HG03280 (cell line): Measurements from ENCODE around the gene POFUT2.
"Not testable (repeated sequence)": the region's sequence is repeated elsewhere in the genome, so short reads cannot be mapped to it uniquely, and the experiment has no call there.

Source experiments
- ATAC-seq: cut with Tn5 transposase; IDR thresholded peaks from one replicate; pipeline ENCODE4 v1.9.1; 2021; ENCODE audit warnings: mild to moderate bottlenecking, moderate library complexity; ENCODE audit not compliant: unreplicated experiment

Gene POFUT2

GRCh38 chr21:45310459-45310858 is 22.8 kb upstream of the POFUT2 start:
- ATAC-seq: no peak

DNA sequence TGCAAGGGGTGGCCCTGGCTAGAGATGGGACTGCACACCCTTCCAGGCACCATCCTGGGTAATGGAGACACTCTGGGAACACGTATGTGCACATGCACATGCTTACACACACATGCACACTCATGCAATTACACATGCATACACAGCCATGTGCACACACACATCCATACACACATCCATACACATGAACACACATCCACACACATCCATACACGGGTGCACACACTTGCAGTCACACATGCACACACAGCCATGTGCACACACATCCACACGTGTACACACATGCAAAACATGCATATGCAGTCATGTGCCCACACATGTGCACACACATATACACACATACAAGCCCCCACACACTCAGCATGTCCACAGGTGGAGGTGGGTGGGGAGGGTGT is 22.3 kb upstream of the POFUT2 start:
- no peak for ATAC-seq

DNA sequence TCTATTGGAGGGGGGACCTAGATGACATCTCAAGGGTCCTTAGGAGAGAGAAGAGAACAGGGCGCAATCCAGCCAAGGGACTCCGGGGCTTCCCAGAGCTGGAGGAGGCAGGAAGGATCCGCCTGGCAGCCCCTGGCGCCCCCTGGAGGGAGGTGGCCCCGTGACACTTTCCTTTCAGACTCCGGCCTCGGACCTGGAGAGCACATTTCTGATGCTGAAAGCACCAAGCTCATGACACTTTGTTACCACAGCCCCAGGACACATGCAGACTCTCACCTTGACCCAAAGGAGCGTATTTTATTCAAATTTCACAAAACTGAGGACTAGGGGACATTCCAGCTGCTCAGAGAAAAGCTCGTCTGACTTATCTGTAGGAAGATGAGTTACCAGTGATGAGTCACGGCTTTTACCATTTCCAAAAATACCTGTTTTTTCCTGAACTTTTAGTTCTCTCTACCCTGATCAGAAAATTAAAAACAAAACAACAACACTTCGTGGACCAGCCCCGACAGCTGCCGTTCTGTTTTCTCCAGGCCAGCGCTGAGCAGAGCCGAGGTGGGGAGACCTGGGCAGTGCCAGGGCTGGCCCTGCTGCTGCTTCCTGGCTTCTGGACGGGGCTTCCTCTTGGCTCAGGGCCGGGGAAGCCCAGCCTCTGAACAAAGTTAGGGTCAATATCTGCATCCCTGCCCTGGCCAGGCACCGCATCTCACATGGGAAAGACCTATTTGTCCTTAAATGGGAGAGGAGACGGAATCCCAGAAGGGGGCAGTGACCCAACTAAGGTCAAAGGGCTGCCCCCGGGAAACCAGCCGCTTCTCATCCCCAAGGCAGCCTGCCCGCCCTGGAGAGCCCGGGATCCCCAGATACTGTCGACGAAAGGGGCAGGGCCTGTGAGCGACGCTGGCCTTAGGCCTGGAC is 21.6 kb upstream of the POFUT2 start:
- no peak for ATAC-seq

DNA sequence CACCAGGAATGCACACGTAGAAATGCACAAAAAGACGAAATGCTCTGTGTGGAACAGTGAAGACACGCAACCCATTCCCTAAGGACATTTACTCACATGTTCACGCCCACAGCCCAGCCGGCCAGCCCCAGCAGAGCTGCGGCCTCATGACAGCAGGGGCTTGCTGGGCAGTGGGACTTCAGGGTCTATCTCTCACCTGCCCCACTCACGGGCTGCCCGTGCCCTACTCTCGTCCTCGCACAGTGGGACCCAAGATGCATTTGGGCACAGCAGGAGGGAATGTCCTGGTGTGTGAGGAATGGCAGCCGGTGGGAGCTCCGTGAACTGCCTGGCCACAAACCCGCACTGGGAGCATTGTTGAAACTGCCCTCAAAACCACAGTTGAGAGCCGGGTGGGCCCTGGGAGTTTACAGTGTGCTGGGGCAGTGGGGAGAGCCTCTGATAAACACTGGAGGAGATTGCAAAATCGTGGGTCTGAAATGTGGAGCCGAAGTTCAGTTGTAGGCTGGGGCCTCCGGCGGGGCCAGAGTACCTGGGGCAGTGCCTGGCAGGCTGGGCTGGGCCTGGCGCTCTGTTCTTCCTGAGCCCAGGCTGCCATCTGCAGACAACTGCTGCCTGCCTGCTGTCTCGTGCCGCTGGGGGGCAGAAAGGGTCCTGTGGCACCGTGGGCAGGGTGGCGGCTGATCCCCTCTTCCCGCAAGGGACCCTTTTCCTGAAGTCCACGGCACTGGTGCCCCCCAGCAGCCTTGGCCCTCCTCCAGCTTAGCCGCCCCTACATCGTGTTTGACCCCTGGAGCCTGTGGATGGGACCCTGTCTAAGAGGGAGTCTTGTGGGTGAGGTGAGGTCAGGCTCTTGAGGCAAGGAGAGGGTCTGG is 20.7 kb upstream of the POFUT2 start:
- ATAC-seq: no peak

GRCh38 chr21:45307597-45308158 is 20.0 kb upstream of the POFUT2 start:
- not testable (repeated sequence) for ATAC-seq

- no peak for ATAC-seq
These were observed 19.3 kb upstream of the POFUT2 start for GRCh38 chr21:45306832-45307571.

DNA sequence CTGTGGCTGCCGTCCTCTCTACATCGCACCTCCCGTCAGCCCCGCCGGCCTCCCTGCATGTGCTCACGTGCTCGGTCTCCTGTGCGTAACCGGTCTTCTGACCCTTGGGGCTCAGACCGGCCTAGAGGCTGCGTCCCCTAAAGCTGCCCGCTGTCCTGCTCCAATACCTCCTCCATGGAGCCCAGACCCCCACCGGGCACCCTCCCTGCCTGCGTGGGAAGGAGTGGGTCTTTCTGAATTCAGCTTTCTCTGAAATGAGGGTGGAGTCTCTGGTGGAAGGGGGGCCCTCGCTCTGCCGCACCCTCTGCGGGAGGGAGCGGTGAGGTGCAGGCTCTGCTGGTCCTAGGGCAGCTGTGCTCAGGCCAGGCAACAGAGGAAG is 18.7 kb upstream of the POFUT2 start:
- no peak for ATAC-seq

DNA sequence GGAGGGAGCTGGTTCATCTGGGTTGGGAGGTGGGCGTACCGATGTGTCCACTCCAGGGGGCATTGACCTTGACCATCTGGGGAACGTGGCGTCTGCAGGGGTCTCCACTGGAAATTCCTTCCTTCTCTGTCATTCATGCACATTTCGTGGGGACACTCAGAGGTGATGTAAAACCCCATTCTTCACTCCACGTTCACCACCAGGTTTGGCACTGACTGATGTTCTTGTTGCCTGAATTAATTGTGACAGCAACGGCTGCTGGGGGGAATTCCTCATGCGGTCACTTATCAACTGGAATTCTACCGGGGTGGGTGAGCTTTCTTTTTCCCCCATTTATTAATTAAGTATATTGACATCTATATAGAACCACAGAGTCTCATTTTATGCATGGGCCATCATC is 18.1 kb upstream of the POFUT2 start:
- no peak for ATAC-seq

- ATAC-seq: no peak
These were observed 17.2 kb upstream of the POFUT2 start for GRCh38 chr21:45304945-45305344.

DNA sequence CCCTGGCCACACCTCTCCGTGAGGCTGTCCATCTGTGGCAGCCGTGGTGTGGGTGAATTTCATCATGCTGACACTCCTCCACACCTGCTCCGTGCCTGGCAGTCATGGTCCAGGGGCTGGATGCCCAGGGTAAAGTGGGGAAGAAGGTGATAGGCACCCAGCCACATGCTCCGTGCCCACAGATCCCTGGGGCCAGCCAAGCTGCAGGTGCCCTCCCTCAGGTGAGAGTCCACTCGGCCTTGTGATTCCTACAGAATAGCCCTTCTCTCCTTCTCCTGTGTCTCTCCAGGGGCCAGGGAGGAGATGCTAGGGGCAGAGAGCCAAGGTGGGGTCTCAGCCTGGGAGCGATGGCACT is 16.8 kb upstream of the POFUT2 start:
- no peak for ATAC-seq

GRCh38 chr21:45303751-45304475 is 16.2 kb upstream of the POFUT2 start:
- ATAC-seq: no peak

DNA sequence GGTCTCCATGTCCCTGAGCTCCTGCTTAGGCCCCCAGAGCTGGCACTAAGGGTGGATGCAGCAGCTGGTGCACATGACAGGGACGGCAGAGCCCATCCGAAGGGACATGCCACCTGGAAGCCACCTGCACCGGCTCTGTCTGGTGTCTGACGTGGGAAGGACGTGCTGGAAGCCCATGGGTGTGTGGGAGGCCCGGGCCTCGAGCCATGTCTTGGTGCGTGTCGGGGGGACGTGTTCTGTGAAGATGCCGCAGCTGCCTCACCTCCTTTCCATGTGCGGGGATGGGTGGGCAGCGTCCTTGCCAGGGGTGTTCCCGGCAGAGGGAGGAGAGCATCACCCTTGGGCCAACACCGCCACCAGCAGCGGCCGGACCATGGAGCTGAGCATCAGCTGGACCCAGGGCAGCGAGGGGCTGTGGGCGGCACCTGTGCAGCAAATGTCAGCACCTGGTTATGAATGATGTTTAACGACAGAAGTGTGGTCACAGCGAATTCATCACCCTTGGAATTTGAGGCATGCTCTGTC is 15.5 kb upstream of the POFUT2 start:
- no peak for ATAC-seq

DNA sequence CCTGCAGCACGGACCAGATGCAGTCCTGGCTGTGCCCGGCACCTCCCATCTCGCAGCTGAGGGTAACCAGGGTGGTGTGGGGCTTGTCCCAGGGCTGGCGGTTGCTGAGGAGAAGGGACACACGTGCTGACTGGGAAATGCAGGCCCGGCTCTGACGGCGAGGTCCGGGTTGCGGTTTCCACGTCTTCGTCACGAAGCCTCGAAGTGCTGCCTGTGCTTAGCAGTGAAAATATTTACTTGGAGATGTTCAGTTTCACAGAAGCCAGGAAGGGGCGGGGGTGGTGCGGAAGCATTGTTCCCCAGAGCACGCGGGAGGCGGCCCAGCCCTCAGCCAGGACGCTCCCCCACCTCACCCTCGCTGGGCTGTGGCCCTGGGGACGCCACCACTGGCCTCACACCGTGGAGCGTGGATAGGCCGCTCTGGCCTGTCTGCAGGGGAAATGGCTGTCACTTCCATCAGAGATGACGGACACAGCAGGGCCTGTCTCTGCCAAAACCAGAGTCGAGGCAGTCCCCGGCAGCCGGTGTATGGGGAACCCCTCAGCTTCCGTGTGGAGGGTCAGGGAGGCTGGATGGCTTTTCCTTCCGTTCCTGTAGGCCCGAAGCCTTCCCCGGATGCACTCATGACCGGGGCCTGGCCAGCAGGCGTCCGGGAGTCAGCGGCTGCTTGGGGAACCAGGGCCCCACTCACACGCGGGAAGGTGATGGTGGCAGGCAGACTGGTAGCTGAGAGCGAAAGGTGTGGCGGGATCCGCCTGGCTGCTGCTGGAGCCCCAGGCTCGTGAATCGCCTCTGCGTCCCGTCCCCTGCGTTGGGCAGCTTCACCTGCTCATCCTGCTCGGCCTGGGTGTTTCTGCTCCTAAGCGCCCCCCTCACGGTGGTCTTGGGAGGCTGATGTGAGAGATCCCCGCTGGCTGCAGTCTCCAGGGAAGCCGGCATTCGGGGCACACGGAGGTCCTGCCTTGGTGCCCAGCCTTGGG is 14.7 kb upstream of the POFUT2 start:
- no peak for ATAC-seq

DNA sequence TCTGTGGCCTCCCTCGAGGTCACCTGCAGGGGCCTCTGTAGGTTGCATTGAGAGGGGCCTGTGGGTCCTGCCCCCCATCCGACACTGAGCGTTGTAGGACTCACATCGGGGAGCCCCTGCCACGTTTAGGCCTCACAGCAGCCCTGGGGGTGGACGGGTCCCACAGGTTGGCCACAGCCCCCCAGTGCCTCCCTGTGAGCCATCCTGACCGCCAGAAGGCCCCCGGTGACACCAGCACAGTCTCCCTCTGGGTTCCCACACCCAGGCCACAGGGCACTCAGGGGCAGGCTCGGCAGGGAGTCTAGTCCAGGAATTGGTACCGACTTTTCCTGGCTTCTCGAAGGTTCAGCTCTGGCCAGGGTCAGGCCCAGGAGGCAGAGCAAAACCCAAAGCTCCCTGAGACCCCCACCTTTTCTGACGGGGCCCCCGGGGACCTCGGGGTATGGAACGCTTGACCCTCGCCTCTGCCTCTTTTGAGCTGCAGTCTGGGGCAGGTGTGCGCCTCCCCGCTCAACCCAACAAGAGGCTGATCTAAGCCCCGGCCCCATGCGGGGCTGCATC is 13.9 kb upstream of the POFUT2 start:
- no peak for ATAC-seq

DNA sequence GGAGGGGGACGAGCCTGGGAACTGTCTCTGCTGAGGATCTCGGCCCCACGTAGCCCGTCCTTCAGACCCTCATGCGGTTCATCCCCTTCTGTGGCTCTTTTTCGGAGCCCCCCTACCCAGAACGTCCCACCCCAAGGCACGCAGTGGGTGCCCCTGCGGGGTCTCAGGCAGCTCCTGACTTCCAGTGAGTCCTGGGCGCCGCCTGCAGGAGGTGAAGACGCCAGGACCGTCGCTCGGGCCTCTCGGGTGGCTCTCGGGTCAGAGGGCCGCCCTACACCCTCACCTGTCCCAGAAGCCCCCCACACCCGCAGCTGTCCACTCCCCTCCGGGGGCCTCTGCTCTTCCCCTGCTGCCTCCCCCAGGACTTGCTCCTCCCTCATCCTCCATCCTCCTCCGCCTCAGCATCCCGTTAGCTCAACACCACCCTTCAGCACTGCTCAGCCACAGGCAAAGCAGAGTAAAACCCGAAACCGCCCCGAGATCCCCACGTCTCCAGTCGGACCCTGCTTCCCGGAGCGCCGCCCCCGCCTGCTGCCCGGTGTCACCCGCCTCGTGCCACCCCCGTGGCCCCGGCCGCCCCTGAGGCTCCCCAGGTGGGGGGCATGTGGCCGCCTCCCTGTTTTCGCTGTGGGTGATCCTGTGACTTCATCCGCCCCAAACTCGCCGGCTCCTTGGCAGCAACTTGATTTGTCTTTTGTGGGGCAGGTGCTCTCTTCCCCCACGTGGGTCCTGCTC is 13.3 kb upstream of the POFUT2 start:
- no peak for ATAC-seq

- no peak for ATAC-seq
These were observed 12.4 kb upstream of the POFUT2 start for GRCh38 chr21:45299864-45300785.
